NK-92 (cell line): Measurements from ENCODE around the gene CRYBA2.

ENCODE experiments used
- DNase-seq: peaks from one replicate; lab custom pipeline; 2025; ENCODE audit not compliant: unreplicated experiment; lab: John Stamatoyannopoulos, UW

Gene CRYBA2, protein sequence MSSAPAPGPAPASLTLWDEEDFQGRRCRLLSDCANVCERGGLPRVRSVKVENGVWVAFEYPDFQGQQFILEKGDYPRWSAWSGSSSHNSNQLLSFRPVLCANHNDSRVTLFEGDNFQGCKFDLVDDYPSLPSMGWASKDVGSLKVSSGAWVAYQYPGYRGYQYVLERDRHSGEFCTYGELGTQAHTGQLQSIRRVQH

DNA sequence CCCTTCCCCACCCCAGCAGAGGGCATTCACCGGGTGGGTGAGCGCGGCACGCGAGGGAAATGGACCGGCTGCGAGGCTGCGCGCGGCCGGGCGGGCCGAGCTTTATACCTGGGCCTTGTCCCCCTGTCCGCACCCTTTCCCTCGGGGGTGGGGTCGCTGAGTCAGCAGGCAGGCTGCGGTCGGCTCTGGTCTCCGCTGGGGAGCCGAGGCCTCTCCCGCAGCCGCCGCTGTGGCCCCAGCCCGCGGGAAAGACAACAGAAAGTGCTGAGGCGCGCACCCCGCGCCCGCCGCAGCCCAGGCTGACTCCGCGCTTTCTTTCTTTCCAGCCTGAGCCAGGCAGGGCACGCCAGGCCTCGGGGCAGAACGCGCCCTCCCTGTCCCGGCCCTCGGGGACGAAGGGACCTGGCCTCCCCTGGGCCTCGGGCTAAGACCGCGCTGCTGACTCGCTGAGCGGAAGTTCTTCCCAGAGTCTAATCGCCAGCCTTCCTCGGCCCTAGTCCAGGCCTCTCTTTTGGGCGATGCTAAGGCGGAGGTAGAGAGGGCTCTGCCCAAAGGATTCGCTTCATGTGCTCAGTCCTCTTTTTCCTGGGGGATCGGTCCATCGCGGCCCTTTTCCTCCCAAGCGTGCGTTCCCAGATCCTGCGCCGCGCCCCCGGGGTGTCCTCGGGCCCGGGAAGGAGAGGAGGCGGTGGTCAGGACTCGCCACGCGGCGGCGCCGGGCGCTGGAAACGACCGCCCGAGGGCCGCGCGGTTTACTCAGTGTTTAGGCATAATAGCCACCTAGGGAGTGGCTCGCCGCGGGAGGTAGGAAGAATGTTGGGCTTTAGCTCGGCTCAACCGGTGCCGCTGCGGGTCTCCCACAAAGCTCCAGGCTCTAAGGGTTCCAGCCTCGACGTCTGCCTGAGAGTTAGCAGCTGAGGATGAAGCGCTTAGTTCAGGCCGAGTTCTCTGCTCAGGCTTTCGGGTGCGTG lies at the start of gene CRYBA2:
CRYBA2 (minus strand) TSS at position 78 of the 971 bp plus-strand sequence. CDS start 246 bp downstream, outside the sequence.
- DNase-seq, result no peak

DNA sequence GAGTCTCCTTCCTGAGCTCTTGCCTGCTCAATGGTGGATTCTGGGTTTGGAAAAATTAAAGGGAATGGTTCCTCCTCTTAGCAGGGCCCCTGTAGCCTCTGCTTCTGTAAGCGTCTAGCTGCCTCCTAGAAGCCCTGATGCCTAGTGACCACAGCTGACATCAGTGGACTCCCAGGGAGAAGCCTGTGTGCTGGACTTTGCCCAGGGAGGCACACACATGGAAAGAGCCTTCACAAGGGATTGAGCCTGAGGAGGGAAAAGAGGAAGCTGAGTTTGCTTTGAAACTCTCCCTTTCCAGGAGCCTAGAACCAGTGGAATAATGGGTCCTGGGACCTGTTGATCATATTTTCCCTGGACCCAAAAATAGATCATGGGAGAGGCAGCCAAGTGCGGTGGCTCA lies 49.5 kb upstream of the CRYBA2 start:
- no peak for DNase-seq

- no peak for DNase-seq
Measured at GRCh38 chr2:219042157-219042556, 48.9 kb upstream of the CRYBA2 start.

- DNase-seq, result no peak
Measured at GRCh38 chr2:219041252-219041651, 48.0 kb upstream of the CRYBA2 start, which contains the start of gene CFAP65. TSS of gene CFAP65 (minus strand) at chr2:219041516. CDS start at chr2:219039048, 2,468 bp downstream.

DNA sequence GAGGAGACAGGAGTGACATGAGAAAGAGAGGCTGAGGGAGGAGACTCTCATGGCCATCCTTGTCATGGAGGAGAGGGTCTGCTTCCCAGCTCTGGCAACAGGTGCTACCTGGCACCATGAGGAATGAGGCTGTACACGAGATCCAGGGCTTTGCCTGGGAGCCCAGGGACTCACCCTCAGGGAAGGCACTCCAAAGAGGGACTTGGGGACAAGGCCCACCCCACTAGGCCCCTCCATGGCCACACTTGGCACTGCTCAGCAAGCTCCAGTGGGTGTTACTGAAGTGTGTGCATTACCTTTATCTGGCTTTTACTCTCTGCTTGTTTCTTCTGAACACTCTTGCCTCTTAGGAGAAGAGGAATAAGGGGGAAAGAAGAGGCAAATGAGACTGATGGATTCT lies 45.4 kb upstream of the CRYBA2 start:
- DNase-seq, result no peak

DNA sequence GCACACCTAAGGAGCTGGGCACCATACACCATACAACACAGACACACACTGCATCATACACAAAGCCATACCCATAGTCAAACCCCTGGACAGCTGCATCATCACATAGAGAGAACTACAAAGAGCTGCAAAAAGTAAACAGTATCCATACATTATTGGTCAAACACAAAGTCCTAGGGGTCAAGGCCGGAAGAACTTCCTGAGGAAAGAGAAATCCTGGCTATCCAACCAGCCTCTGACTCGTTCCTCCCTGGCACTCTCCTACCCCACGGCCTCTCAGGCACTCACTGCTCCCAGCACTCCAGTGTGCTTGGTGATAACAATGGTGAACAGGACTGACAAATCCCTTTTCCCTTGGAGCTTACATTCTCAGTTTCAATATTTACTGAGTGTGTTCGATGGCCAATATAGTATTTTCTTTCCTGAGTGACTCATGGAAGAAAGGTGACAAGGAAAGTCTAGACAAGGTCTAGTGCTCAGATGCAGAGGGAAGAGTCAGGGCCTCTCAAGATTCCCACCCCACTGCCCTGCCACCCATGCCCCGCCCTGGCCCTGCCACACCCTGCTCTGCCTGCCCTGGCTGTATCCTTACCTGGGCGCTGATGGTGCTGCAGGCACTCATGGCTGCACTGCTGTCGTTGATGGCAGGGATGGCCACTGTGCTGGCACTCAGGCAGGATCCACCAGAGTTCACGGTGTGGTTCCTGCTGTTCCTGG lies 44.7 kb upstream of the CRYBA2 start:
- no peak for DNase-seq

GRCh38 chr2:219035942-219036341 lies 42.7 kb upstream of the CRYBA2 start:
- DNase-seq, result no peak

DNA sequence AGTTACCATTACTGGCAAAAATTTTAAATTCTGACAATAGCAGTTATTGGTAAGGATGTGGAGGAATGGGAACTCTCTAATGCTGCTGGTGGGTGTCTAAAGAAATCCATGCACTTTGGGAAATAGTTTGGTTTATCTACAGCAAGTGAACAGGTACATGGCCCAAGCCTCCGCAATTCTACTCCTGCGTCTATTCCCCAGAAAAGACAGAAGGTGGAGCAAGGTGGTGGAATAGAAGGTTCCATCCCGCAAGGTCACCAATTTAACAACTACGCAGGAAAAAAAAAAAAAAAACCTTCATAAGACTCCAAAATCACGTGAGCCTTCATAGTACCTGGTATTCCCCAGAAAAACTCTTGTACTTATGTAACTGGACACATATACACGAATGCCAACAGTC lies 41.6 kb upstream of the CRYBA2 start:
- no peak for DNase-seq

DNA sequence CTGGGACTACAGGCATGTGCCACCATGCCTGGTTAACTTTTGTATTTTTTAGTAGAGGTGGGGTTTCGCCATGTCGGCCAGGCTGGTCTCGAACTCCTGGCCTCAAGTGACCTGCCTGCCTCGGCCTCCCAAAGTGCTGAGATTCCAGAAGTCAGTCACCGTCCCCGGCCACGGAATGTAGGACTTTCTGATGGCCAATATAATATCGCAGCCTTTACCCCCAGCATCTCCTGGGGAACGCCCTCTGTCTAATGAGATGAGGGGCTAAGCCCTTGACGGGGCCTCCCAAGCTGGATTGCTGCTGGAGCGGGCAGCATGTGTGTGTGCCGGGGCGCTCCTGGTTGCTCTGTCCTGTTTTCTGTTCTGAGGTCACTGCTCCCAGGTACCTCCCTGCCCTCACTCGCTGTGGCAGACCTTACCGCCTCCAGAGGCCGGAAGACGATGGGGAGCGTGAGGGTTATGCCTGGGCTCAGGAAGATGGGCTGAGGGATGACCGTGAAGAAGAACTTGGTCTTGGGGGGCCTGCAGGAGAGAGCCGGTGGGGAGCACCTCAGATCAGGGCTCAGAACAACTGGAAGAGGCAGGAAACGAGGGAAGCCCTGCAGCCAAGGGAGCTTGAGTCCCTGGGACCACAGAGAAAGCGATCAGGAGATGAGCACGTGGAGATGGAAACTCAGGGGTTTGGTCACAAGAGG lies 39.0 kb upstream of the CRYBA2 start:
- DNase-seq, result no peak

GRCh38 chr2:219031005-219031738 lies 38.0 kb upstream of the CRYBA2 start:
- DNase-seq, result no peak

DNA sequence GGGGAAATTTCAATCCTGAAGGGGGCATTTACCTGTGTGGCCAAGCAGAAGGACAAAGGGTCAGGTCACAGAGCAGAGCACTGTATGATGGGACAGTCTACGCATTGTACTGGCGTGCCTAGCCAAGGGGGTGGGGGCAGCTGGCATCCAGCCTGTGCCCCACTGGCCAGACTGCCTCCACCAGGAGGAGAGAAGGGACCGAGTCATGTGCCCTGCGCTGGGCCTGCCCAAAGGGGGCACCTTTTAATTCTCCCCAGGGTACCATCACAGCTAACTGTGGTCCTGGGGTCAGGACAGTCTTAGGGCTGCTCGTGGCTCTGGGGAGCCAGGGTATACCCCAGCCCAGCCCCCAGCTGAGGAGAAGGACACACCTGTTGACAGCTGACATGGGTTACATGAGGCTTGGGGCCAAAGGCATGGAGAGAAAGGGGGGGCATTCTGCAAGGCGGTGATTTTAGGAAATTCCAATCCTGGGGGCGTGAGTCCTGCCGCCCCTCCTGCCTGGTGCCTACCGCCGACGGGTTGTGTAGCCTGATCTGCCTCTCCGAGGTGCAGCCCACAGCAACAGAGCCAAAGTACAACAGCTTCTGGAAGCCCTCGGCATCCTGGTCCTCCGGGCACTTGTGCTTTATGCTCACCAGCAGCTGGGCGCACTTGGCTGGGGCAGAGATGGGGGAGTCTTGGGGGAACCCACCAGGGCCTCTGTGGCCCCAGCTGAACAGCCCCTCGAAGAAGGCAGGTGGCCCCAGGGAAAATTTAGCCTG lies 37.1 kb upstream of the CRYBA2 start:
- DNase-seq, result no peak

DNA sequence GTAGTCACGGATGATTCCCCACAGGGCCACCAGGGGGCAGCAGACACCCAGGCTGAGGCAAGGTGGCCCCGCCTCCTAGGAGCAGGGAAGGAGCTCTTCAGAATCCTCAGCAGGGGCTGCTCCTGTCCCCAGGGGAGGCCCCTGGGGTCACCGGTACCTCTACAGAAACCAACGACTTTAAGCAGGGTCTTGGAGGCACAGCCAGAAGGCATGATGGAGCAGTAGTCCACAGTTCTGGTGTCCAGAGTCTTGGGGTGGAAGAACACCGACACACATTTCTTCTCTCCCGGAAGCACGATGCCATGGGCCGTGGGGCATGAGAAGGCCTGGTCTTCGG lies 36.6 kb upstream of the CRYBA2 start:
- DNase-seq, result no peak

DNA sequence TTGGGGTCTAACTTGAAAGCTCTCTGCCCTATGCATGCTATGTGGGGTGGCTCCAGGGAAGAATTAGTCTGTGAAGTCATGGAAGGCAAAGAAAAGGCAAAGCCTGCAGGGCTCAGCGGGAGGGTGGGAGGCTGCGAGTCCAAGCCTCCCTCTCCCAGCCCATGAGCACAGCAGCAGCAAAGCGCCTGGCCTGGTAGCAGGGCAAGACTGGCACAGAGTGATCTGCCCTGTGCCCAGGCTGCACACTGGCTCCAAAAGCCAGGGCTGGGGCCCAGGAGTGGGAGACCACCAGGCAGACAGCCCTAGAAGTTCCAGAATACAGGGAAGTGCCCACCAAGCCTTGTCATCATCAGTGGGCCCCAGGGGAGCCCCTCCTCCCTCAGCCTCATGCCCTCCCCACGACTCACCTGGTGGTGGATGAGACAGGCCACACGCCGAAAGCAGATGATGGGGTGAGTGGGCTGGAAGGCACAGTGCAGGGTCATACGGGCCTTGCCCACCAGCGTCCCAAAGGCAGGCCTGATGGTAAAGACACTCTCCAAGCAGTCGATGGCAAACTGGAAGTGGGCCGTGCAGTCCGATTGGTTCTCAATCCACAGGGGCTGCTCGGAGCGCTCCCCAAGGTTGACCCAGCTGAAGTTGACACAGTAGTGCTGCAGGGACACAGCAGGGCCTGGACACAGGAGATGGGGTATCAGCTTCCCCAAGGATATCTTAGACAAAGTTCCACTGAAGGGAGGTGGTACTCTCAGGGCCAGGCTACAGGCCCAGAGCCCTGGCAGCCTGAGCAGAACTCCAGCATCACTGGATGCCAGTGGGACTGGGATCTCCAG lies 36.0 kb upstream of the CRYBA2 start:
- DNase-seq, result no peak

DNA sequence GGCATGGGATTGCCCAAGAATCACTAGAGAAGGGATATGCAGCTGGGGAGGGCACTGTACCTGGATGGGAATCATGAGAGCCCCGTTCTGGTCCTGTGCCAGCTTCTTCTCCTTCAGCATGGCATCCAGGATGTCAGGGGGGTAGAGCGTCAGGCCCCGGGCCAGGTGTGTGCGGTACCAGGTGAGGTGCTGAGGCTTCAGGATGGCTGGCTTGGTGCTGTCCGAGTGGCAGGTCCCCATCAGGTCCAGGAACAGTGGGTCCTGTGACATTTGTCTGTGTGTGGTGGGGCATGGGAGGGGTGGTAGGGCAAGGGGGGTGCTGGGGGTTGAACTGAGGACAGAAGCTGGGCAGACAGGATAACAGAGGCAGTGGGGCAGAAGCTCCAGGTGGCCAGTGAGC lies 34.9 kb upstream of the CRYBA2 start:
- no peak for DNase-seq

DNA sequence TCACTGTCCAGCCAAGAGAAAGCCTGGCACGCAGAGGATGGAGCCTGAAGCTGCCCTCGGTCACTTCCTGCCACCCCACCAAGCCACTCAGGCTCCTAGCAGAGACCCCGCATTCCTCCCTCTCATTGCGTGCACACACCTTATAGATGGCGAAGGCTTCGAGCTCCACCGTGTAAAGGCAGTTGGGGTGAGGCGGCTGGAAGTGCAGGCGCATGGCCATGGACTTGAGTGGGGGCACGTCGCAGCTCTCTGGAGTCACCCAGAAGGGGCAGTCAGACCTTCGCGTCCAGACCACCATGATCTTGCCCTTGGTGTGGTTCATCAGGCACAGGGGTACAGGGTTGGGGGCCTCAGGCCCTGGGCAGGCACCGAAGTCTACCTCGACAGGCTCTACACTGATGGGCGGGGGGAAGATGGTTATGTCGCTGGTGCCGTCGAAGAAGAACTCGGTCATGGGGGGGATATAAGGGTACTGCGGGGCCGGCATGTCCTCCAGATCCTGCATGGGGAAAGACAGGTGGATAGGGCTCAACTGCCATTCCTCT lies 34.4 kb upstream of the CRYBA2 start:
- no peak for DNase-seq

- DNase-seq, result no peak
Measured at GRCh38 chr2:219026946-219027345, 33.7 kb upstream of the CRYBA2 start.

DNA sequence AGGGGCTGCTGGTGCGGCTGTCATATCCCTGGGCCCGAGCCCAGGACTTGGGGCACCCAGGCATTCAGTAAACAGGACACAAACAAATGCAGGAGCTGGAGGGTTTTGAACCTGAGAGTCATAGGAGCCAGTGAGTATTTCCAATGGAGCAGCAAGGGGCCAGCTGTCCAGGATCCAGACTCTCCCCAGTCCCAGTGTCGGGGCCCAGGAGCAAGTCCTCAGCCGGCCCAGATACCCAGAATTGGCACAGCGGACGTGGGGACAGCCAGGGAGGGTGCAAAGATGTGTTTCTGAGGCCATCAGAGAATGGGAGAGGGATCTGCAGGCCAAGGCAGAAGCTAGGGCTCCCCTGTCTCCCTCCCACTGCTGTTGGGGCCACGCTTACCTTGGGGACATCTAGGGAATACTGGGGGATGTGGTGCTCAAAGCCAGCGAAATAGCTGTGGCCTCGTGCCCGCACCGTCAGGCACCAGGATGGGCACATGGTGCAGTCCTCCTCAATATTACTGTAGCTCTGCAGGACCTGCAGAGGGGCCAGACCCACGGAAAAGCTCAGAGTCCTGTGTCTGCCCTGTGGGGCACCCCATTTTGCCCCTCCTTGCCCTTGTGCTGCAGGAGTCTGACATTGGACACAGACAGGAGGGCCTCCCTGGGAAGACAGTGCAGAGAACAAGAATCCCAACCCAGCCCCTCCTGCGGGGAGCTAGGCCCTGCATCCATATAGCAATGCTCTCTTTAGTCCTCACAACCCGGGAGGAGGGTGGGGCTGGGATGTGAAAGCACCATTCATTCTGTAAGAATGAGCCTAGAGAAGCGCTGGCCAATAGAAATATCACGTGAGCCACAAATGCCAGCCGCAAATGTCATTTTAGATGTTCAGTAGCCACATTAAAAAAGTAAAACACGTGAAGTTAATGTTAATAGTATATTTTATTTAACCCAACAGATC lies 32.7 kb upstream of the CRYBA2 start:
- no peak for DNase-seq
